Measurements from ENCODE around the gene MAPRE2. TPM values are rescaled to one million over a fixed set of nuclear protein-coding genes. Genes with fewer than 3 reads are reported as not detected.

The MAPRE2 gene
- total and polyA plus RNA-seq, 2 donors (not counting 1 experiment from before 2014, with no cell fraction given): 18.5 to 88.1 TPM

DNA sequence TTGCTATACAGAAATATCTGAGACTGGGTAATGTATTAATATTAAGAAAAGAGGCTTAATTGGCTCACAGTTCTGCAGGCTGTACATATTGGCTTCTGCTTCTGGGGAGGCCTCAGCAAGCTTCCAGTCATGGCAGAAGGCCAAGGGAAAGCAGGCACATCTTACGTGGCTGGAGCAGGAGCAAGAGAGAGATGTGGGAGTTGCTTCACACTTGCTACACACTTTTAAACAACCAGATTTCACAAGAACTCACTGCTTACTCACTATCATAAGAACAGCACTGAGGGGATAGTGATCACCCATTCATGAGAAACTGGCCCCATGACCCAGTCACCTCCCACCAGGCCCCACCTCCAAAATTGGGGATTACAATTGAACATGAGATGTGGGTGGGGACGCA lies 50.6 kb downstream of the MAPRE2 start:
- H2AFZ ChIP-seq (ENCODE audit: low read length): no peak overlapping the region
- no peaks in the 10 kb centered on the region for H3K9me3 ChIP-seq (ENCODE audit: control insufficient read depth, insufficient read depth, low read depth, low read length)
- H3K27ac ChIP-seq (ENCODE audit: insufficient read depth, low read length): no peak overlapping the region
- no peak overlapping the region for H3K4me3 ChIP-seq (replicated peaks in 1 of 4; ENCODE audit: control extremely low read depth in 1 of 4, insufficient read depth in 1 of 4, low read depth in 3 of 4, low read length in 4 of 4)
- H3K4me1 ChIP-seq (ENCODE audit: control insufficient read depth, extremely low read depth, insufficient read depth, low read length): no peaks in the 10 kb centered on the region
- no peak for TF ChIP-seq EZH2 (IDR thresholded peaks at IDR 0.05; ENCODE audit: low read length, missing control alignments)
- TF ChIP-seq, protein P1, sequence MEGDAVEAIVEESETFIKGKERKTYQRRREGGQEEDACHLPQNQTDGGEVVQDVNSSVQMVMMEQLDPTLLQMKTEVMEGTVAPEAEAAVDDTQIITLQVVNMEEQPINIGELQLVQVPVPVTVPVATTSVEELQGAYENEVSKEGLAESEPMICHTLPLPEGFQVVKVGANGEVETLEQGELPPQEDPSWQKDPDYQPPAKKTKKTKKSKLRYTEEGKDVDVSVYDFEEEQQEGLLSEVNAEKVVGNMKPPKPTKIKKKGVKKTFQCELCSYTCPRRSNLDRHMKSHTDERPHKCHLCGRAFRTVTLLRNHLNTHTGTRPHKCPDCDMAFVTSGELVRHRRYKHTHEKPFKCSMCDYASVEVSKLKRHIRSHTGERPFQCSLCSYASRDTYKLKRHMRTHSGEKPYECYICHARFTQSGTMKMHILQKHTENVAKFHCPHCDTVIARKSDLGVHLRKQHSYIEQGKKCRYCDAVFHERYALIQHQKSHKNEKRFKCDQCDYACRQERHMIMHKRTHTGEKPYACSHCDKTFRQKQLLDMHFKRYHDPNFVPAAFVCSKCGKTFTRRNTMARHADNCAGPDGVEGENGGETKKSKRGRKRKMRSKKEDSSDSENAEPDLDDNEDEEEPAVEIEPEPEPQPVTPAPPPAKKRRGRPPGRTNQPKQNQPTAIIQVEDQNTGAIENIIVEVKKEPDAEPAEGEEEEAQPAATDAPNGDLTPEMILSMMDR (conservative IDR thresholded peaks at IDR 0.05 in 1 of 2, IDR thresholded peaks at IDR 0.05 in 1 of 2; ENCODE audit: low read depth in 1 of 2, low read length in 2 of 2): no peak
- no peak overlapping the region for H3K9ac ChIP-seq (ENCODE audit: insufficient read depth, low read length)
- no peaks in the 10 kb centered on the region for H3K27me3 ChIP-seq (ENCODE audit: control insufficient read depth, insufficient read depth, low read length)
- no peaks in the 10 kb centered on the region for H4K20me1 ChIP-seq (ENCODE audit: control insufficient read depth, extremely low read depth, insufficient read depth, low read length)
- H3K79me2 ChIP-seq (ENCODE audit: control insufficient read depth, insufficient read depth, low read length): no peaks in the 10 kb centered on the region
- H3K4me2 ChIP-seq (ENCODE audit: extremely low read depth, insufficient read depth, low read length): no peak overlapping the region
- H3K36me3 ChIP-seq (ENCODE audit: control insufficient read depth, insufficient read depth, low read length): no peaks in the 10 kb centered on the region
- DNase-seq (ENCODE audit: low read depth in 2 of 2): peak in 1 of 2 donors; percentile 29

DNA sequence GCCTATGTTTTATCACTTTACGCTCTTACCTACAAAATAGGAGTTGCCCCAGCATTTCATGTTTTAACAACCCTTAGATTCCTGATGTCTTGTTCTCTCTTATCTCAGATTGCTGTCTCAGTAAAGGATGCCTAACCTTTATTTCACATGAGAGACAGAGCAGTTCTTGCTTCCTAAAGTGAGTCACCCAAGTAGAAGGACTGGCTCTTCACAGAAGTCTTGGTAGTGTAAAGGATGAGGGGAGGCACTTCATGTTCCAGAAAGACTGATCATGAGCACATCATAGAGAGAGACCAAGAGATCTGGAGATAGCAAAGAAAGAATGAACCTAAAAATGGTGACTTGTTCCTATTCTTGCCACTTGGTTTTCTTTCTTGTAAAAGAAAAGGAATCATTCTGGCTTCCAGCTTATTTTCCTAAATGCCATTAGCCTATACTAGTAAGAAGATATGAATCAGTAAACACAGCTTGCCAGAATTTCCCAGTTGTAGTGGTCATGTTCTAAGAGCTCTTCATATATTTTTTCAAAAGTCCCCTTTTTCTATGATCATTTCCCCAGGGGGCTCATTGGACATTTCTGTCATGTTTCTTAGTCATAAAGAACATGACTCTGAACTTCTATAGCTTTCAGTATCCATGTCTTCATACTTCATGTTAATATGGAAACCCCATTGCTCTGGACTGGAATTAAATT lies 54.9 kb downstream of the MAPRE2 start:
- H3K9me3 ChIP-seq (ENCODE audit: control insufficient read depth, insufficient read depth, low read depth, low read length): no peaks in the 10 kb centered on the region
- H3K9ac ChIP-seq (ENCODE audit: insufficient read depth, low read length): no peak overlapping the region
- no peaks in the 10 kb centered on the region for H4K20me1 ChIP-seq (ENCODE audit: control insufficient read depth, extremely low read depth, insufficient read depth, low read length)
- peaks cover 2% of the 10 kb centered on the region for H3K4me1 ChIP-seq (ENCODE audit: control insufficient read depth, extremely low read depth, insufficient read depth, low read length)
- H3K79me2 ChIP-seq (ENCODE audit: control insufficient read depth, insufficient read depth, low read length): no peaks in the 10 kb centered on the region
- no peak overlapping the region for H3K4me3 ChIP-seq (replicated peaks in 1 of 4; ENCODE audit: control extremely low read depth in 1 of 4, insufficient read depth in 1 of 4, low read depth in 3 of 4, low read length in 4 of 4)
- H3K27ac ChIP-seq (ENCODE audit: insufficient read depth, low read length): no peak overlapping the region
- no peak overlapping the region for H2AFZ ChIP-seq (ENCODE audit: low read length)
- H3K4me2 ChIP-seq (ENCODE audit: extremely low read depth, insufficient read depth, low read length): no peak overlapping the region
- no peaks in the 10 kb centered on the region for H3K27me3 ChIP-seq (ENCODE audit: control insufficient read depth, insufficient read depth, low read length)
- no peaks in the 10 kb centered on the region for H3K36me3 ChIP-seq (ENCODE audit: control insufficient read depth, insufficient read depth, low read length)
- peak; percentile 18 to 59 for DNase-seq (ENCODE audit: low read depth in 2 of 2)
- TF ChIP-seq EZH2 (IDR thresholded peaks at IDR 0.05; ENCODE audit: low read length, missing control alignments): no peak
- TF ChIP-seq, protein P1 (conservative IDR thresholded peaks at IDR 0.05 in 1 of 2, IDR thresholded peaks at IDR 0.05 in 1 of 2; ENCODE audit: low read depth in 1 of 2, low read length in 2 of 2): no peak

DNA sequence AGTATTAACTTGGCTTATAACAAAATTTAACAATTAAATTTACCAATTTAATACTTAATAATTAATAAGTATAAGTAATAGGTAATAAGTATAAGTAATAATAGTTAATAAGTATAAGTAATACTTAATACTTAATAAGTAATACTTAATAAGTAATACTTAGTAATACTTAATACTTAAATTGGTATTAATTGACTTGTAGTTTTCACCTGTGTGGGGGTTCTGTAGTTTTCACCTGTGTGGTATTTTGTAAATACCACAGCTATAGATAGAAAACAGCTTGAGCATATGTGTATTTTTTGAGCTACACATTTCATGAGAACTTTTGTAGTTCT lies 55.4 kb downstream of the MAPRE2 start:
- H3K9ac ChIP-seq (ENCODE audit: insufficient read depth, low read length): no peak overlapping the region
- no peak for DNase-seq (ENCODE audit: low read depth in 2 of 2)

More for the DNA sequence above, 55.4 kb downstream of the MAPRE2 start:
- H3K79me2 ChIP-seq (ENCODE audit: control insufficient read depth, insufficient read depth, low read length): no peaks in the 10 kb centered on the region
- no peak overlapping the region for H3K4me3 ChIP-seq (replicated peaks in 1 of 4; ENCODE audit: control extremely low read depth in 1 of 4, insufficient read depth in 1 of 4, low read depth in 3 of 4, low read length in 4 of 4)
- H4K20me1 ChIP-seq (ENCODE audit: control insufficient read depth, extremely low read depth, insufficient read depth, low read length): no peaks in the 10 kb centered on the region
- H3K36me3 ChIP-seq (ENCODE audit: control insufficient read depth, insufficient read depth, low read length): no peaks in the 10 kb centered on the region
- H2AFZ ChIP-seq (ENCODE audit: low read length): no peak overlapping the region
- no peaks in the 10 kb centered on the region for H3K9me3 ChIP-seq (ENCODE audit: control insufficient read depth, insufficient read depth, low read depth, low read length)
- TF ChIP-seq, protein P1 (conservative IDR thresholded peaks at IDR 0.05 in 1 of 2, IDR thresholded peaks at IDR 0.05 in 1 of 2; ENCODE audit: low read depth in 1 of 2, low read length in 2 of 2): no peak
- no peak for TF ChIP-seq EZH2 (IDR thresholded peaks at IDR 0.05; ENCODE audit: low read length, missing control alignments)
- no peaks in the 10 kb centered on the region for H3K27me3 ChIP-seq (ENCODE audit: control insufficient read depth, insufficient read depth, low read length)
- H3K4me2 ChIP-seq (ENCODE audit: extremely low read depth, insufficient read depth, low read length): no peak overlapping the region
- H3K4me1 ChIP-seq (ENCODE audit: control insufficient read depth, extremely low read depth, insufficient read depth, low read length): peaks cover 2% of the 10 kb centered on the region
- no peak overlapping the region for H3K27ac ChIP-seq (ENCODE audit: insufficient read depth, low read length)
